Loucy (cell line): ENCODE results near the gene RALGPS1.

Experiments
- H2AFZ ChIP-seq: fragments of 200-600 bp; sonication (generic); 2 replicates; pipeline ENCODE4 v1.6.0; 2016; ENCODE audit warnings: antibody characterized with exemption, mild to moderate bottlenecking, low read length, moderate library complexity
- H3F3A ChIP-seq: fragments of 200-600 bp; 2 replicates; pipeline ENCODE4 v1.6.0; 2016; ENCODE audit warnings: antibody characterized with exemption, low read depth, mild to moderate bottlenecking
- H3K27me3 ChIP-seq: fragments of 200-600 bp; sonication (generic); 2 replicates; pipeline ENCODE4 v1.6.1; 2014; ENCODE audit warnings: low read length, mild to moderate bottlenecking; ENCODE audit not compliant: insufficient read depth, poor library complexity, severe bottlenecking
- H3K36me3 ChIP-seq: fragments of 200-600 bp; sonication (generic); 2 replicates; pipeline ENCODE4 v1.6.1; 2016; ENCODE audit warnings: low read length; ENCODE audit not compliant: insufficient read depth
- H3K4me1 ChIP-seq: fragments of 200-600 bp; sonication (generic); 2 replicates; pipeline ENCODE4 v1.5.1; 2014; ENCODE audit warnings: low read length, mild to moderate bottlenecking; ENCODE audit not compliant: insufficient read depth, poor library complexity, severe bottlenecking
- H3K4me2 ChIP-seq: fragments of 200-600 bp; sonication (generic); 2 replicates; pipeline ENCODE4 v1.6.0; 2014; ENCODE audit warnings: antibody characterized with exemption, low read length, low read depth, mild to moderate bottlenecking; ENCODE audit not compliant: poor library complexity, severe bottlenecking
- H3K4me3 ChIP-seq: fragments of 200-600 bp; sonication (generic); 2 replicates; pipeline ENCODE4 v1.5.1; 2014; ENCODE audit warnings: low read length, mild to moderate bottlenecking, mixed read lengths; ENCODE audit not compliant: poor library complexity, severe bottlenecking
- H3K79me2 ChIP-seq: fragments of 200-600 bp; sonication (generic); 2 replicates; pipeline ENCODE4 v1.6.1; 2014; ENCODE audit warnings: low read length; ENCODE audit not compliant: insufficient read depth
- H3K9ac ChIP-seq: fragments of 200-600 bp; sonication (generic); 2 replicates; pipeline ENCODE4 v1.6.0; 2014; ENCODE audit warnings: mild to moderate bottlenecking, low read depth, low read length, moderate library complexity; ENCODE audit not compliant: poor library complexity, severe bottlenecking
- H3K9me2 ChIP-seq: fragments of 200-600 bp; sonication (generic); replicated peaks from 2 replicates; pipeline ENCODE4 v1.6.1; 2016; ENCODE audit warnings: low read depth, low read length, mixed read lengths
- H3K9me3 ChIP-seq: fragments of 200-600 bp; sonication (generic); 2 replicates; pipeline ENCODE4 v1.6.1; 2014; ENCODE audit warnings: mild to moderate bottlenecking, antibody characterized with exemption, low read length, low read depth; ENCODE audit not compliant: insufficient read depth
- H4K20me1 ChIP-seq: fragments of 200-600 bp; sonication (generic); 2 replicates; pipeline ENCODE4 v1.6.0; 2014; ENCODE audit warnings: antibody characterized with exemption, low read length, mild to moderate bottlenecking; ENCODE audit not compliant: insufficient read depth, poor library complexity, severe bottlenecking
- EZH2phosphoT487 ChIP-seq: fragments of 200-600 bp; IDR thresholded peaks from 2 replicates; pipeline ENCODE4 v1.6.1; 2018; ENCODE audit warnings: antibody characterized with exemption, mild to moderate bottlenecking, moderate library complexity, borderline replicate concordance
- TF ChIP-seq, protein P1 (sequence below): fragments of 200-600 bp; sonication (generic); conservative IDR thresholded peaks from 2 replicates; pipeline ENCODE4 v1.5.1; 2014; ENCODE audit warnings: mild to moderate bottlenecking, antibody characterized with exemption, low read length

RALGPS1 gene

DNA sequence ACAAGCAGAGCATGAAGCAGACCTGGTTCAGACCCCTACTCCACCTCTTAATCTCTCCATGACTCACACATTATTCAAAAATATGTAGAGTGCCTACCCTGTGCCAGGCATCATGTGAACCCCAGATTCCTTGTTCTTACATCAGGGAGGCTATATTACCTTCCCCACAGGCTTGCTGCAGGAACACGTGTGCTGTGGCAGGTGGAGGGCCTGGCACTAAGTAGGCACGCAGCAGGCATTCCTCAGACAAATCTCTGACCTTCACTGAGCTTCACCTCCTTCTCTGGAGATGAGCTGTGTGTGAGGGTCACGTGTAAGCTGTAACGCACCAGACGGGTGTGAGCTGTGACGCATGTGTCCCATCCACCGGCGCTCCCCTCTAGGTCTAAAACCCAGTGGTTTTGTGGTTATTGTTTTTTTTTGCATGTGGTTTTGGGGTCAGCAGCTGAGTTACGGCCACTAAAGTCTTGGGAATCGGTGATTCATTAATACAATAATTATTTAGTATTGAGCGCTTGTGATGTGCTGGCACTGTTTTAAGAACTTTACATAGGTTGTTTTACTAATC, 177.5 kb downstream of the RALGPS1 start:
- no peaks in the 10 kb centered on the region for H3K9me3 ChIP-seq
- TF ChIP-seq, protein P1, sequence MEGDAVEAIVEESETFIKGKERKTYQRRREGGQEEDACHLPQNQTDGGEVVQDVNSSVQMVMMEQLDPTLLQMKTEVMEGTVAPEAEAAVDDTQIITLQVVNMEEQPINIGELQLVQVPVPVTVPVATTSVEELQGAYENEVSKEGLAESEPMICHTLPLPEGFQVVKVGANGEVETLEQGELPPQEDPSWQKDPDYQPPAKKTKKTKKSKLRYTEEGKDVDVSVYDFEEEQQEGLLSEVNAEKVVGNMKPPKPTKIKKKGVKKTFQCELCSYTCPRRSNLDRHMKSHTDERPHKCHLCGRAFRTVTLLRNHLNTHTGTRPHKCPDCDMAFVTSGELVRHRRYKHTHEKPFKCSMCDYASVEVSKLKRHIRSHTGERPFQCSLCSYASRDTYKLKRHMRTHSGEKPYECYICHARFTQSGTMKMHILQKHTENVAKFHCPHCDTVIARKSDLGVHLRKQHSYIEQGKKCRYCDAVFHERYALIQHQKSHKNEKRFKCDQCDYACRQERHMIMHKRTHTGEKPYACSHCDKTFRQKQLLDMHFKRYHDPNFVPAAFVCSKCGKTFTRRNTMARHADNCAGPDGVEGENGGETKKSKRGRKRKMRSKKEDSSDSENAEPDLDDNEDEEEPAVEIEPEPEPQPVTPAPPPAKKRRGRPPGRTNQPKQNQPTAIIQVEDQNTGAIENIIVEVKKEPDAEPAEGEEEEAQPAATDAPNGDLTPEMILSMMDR: no peak
- TF ChIP-seq EZH2phosphoT487: no peak
- no peaks in the 10 kb centered on the region for H3K79me2 ChIP-seq
- no peaks in the 10 kb centered on the region for H4K20me1 ChIP-seq
- H3K4me1 ChIP-seq: peaks cover 9% of the 10 kb centered on the region
- no peak overlapping the region for H3K4me2 ChIP-seq
- no peaks in the 10 kb centered on the region for H3K9me2 ChIP-seq
- no peak overlapping the region for H3K4me3 ChIP-seq
- H3K9ac ChIP-seq: no peak overlapping the region
- H3F3A ChIP-seq: no peaks in the 10 kb centered on the region
- no peaks in the 10 kb centered on the region for H3K36me3 ChIP-seq
- no peaks in the 10 kb centered on the region for H3K27me3 ChIP-seq
- no peak overlapping the region for H2AFZ ChIP-seq

DNA sequence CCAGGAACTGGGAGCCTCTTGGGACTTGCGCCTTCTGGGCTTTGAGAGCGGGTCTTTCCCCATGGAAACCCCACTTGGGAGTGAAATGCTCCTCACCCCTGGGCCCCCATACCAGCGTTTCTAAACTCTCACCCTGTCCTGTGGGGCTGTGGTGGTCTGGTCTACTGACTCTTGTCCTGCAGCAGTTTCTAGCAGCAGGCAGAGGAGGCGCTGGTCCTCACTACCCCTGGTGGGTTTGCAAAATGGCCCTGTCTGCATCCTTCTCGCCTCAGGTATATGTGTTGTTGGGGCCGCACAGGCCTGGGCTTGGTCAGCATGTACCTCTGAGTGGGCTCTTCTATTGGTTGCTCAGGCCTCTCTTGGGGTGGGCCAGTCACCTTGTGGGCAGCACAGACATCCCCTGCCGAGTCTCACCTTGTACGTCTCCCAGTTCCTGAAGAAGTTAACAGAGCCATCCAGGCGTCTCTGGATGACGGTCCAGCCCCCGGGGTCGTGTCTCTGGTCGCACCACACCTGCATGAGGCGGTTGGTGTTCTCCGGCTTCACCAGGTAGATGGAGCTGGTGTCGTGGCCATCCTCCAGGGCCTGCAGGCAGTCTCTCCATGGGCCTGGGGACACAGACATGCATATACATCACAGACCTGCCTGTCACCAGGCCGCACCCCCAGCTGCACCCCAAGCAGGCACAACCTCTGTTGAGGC, 178.9 kb downstream of the RALGPS1 start:
- no peaks in the 10 kb centered on the region for H3K36me3 ChIP-seq
- no peak for TF ChIP-seq EZH2phosphoT487
- TF ChIP-seq, protein P1: no peak; the same call in 1 of the 2 replicates
- no peaks in the 10 kb centered on the region for H3K9me3 ChIP-seq
- H3K4me1 ChIP-seq: peaks cover 9% of the 10 kb centered on the region
- H3K9ac ChIP-seq: no peak overlapping the region
- no peaks in the 10 kb centered on the region for H4K20me1 ChIP-seq
- H3K27me3 ChIP-seq: no peaks in the 10 kb centered on the region
- H3K9me2 ChIP-seq: no peaks in the 10 kb centered on the region
- no peak overlapping the region for H3K4me3 ChIP-seq
- H2AFZ ChIP-seq: no peak overlapping the region
- no peaks in the 10 kb centered on the region for H3F3A ChIP-seq
- no peaks in the 10 kb centered on the region for H3K79me2 ChIP-seq
- no peak overlapping the region for H3K4me2 ChIP-seq

GRCh38 chr9:127095411-127095810, 180.8 kb downstream of the RALGPS1 start:
- Histone ChIP-seq H3K9ac (no peak overlapping the region), H3K4me1 (peaks cover 9% of the 10 kb centered on the region), H3K27me3 (no peaks in the 10 kb centered on the region), H3K9me3 (no peaks in the 10 kb centered on the region), H3F3A (no peaks in the 10 kb centered on the region), H3K4me2 (no peak overlapping the region), H3K79me2 (no peaks in the 10 kb centered on the region), H2AFZ (no peak overlapping the region), H3K9me2 (no peaks in the 10 kb centered on the region), H3K4me3 (no peak overlapping the region), H3K36me3 (no peaks in the 10 kb centered on the region), H4K20me1 (no peaks in the 10 kb centered on the region)
- TF ChIP-seq EZH2phosphoT487: no peak
- TF ChIP-seq, protein P1: no peak
